ENCODE results near the gene PPP1R16B.

Gene PPP1R16B

GRCh38 chr20:38828514-38829295 is 23.2 kb downstream of the PPP1R16B start:
- no peak for DNase-seq

GRCh38 chr20:38829296-38829875 is 23.9 kb downstream of the PPP1R16B start:
- DNase-seq: no peak

GRCh38 chr20:38830356-38830755 is 24.9 kb downstream of the PPP1R16B start:
- no peak for DNase-seq

- no peak for DNase-seq
These were observed 25.7 kb downstream of the PPP1R16B start for GRCh38 chr20:38831049-38831691.

- no peak for DNase-seq
These were observed 26.6 kb downstream of the PPP1R16B start for GRCh38 chr20:38831995-38832620.

- DNase-seq: peak in 1 of 2 donors; percentile 42
These were observed 27.8 kb downstream of the PPP1R16B start for GRCh38 chr20:38833154-38833856.

GRCh38 chr20:38833857-38834164 is 28.3 kb downstream of the PPP1R16B start:
- peak; percentile 47 to 62 for DNase-seq

- DNase-seq: no peak
These were observed 29.4 kb downstream of the PPP1R16B start for GRCh38 chr20:38834868-38835267.

- DNase-seq: no peak
These were observed 30.3 kb downstream of the PPP1R16B start for GRCh38 chr20:38835792-38836191.

- DNase-seq: no peak
These were observed 31.5 kb downstream of the PPP1R16B start for GRCh38 chr20:38836991-38837390.

GRCh38 chr20:38838326-38838725 is 32.8 kb downstream of the PPP1R16B start:
- DNase-seq: no peak

- DNase-seq: no peak
These were observed 34.1 kb downstream of the PPP1R16B start for GRCh38 chr20:38839563-38839962.

- DNase-seq: peak in 1 of 2 donors; percentile 57
These were observed 34.8 kb downstream of the PPP1R16B start for GRCh38 chr20:38840053-38840893.

GRCh38 chr20:38840894-38841470 is 35.5 kb downstream of the PPP1R16B start:
- DNase-seq: peak in 1 of 2 donors; percentile 82

GRCh38 chr20:38841570-38841969 is 36.1 kb downstream of the PPP1R16B start:
- no peak for DNase-seq

GRCh38 chr20:38842026-38842425 is 36.5 kb downstream of the PPP1R16B start:
- DNase-seq: peak; percentile 47 to 81

GRCh38 chr20:38842558-38842981 is 37.1 kb downstream of the PPP1R16B start:
- DNase-seq: peak; percentile 76 to 87

- DNase-seq: peak in 1 of 2 donors; percentile 61
These were observed 37.8 kb downstream of the PPP1R16B start for GRCh38 chr20:38843346-38843745.

- DNase-seq: peak in 1 of 2 donors; percentile 43
These were observed 39.5 kb downstream of the PPP1R16B start for GRCh38 chr20:38844963-38845362.

GRCh38 chr20:38847840-38848239 is 42.3 kb downstream of the PPP1R16B start:
- no peak for DNase-seq

- no peak for DNase-seq
These were observed 48.3 kb downstream of the PPP1R16B start for GRCh38 chr20:38853759-38854158.

GRCh38 chr20:38854654-38855066 is 49.2 kb downstream of the PPP1R16B start:
- no peak for DNase-seq

Measured in CD4-positive, alpha-beta T cell treated with Interleukin-4 for 1 hour (primary cell).